ENCODE data around the gene DPF1. TPM values are rescaled to one million over a fixed set of nuclear protein-coding genes. Genes with fewer than 3 reads are reported as not detected.

The DPF1 gene
- total and polyA plus RNA-seq, 10 of the 15 experiments (the other 5 are each of a cell fraction or from before 2014, with no cell fraction given): 0.11 to 4.3 (median 2.4) TPM

GRCh38 chr19:38221421-38221820, 2.6 kb downstream of the DPF1 start:
- no peaks in the 10 kb centered on the region for H3K9me3 ChIP-seq (replicated peaks; ENCODE audit: control insufficient read depth, insufficient read depth, low read length)
- intact Hi-C loops (cut with micrococcal nuclease; ENCODE audit: unreplicated experiment) (no loop called here), in situ Hi-C loops (cut with MboI) (no loop called here)
- no peaks in the 10 kb centered on the region for H3K79me2 ChIP-seq (ENCODE audit: control insufficient read depth, insufficient read depth, low read length)
- POLR2A ChIA-PET: no interaction called here
- SMC1A ChIA-PET (ENCODE audit: uncharacterized antibody, unreplicated experiment): no interaction called here
- H3K36me3 ChIP-seq (ENCODE audit: control insufficient read depth in 2 of 2, insufficient read depth in 2 of 2, low read length in 1 of 2): no peaks in the 10 kb centered on the region
- CTCF ChIA-PET: no interaction called here
- ATAC-seq: no peak
- no peak overlapping the region for H3K9ac ChIP-seq (ENCODE audit: control insufficient read depth, insufficient read depth, low read length)
- no peak for TF ChIP-seq SREBF1 (IDR thresholded peaks at IDR 0.05; ENCODE audit: low read length)
- no peak for TF ChIP-seq JUND (IDR thresholded peaks at IDR 0.05; ENCODE audit: low read depth, low read length)
- TF ChIP-seq, protein P1, sequence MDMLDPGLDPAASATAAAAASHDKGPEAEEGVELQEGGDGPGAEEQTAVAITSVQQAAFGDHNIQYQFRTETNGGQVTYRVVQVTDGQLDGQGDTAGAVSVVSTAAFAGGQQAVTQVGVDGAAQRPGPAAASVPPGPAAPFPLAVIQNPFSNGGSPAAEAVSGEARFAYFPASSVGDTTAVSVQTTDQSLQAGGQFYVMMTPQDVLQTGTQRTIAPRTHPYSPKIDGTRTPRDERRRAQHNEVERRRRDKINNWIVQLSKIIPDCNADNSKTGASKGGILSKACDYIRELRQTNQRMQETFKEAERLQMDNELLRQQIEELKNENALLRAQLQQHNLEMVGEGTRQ (IDR thresholded peaks at IDR 0.05; ENCODE audit: borderline replicate concordance, low read depth, low read length): no peak
- no peak for TF ChIP-seq CREM (IDR thresholded peaks at IDR 0.05; ENCODE audit: low read depth)
- no peak for TF ChIP-seq MYB (IDR thresholded peaks at IDR 0.05; ENCODE audit: borderline replicate concordance, low read depth, low read length)
- no peak for TF ChIP-seq BHLHE40 (IDR thresholded peaks at IDR 0.05; ENCODE audit: borderline replicate concordance in 1 of 2, low read depth in 2 of 2, low read length in 1 of 2)
- TF ChIP-seq, protein P2, sequence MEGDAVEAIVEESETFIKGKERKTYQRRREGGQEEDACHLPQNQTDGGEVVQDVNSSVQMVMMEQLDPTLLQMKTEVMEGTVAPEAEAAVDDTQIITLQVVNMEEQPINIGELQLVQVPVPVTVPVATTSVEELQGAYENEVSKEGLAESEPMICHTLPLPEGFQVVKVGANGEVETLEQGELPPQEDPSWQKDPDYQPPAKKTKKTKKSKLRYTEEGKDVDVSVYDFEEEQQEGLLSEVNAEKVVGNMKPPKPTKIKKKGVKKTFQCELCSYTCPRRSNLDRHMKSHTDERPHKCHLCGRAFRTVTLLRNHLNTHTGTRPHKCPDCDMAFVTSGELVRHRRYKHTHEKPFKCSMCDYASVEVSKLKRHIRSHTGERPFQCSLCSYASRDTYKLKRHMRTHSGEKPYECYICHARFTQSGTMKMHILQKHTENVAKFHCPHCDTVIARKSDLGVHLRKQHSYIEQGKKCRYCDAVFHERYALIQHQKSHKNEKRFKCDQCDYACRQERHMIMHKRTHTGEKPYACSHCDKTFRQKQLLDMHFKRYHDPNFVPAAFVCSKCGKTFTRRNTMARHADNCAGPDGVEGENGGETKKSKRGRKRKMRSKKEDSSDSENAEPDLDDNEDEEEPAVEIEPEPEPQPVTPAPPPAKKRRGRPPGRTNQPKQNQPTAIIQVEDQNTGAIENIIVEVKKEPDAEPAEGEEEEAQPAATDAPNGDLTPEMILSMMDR (IDR thresholded peaks at IDR 0.05 in 2 of 3, conservative IDR thresholded peaks at IDR 0.05 in 1 of 3; ENCODE audit: control insufficient read depth in 2 of 3, extremely low read depth in 1 of 3, insufficient read depth in 1 of 3, low read depth in 3 of 3, low read length in 3 of 3): no peak
- TF ChIP-seq, protein P3, sequence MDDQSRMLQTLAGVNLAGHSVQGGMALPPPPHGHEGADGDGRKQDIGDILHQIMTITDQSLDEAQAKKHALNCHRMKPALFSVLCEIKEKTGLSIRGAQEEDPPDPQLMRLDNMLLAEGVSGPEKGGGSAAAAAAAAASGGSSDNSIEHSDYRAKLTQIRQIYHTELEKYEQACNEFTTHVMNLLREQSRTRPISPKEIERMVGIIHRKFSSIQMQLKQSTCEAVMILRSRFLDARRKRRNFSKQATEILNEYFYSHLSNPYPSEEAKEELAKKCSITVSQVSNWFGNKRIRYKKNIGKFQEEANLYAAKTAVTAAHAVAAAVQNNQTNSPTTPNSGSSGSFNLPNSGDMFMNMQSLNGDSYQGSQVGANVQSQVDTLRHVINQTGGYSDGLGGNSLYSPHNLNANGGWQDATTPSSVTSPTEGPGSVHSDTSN (IDR thresholded peaks at IDR 0.05; ENCODE audit: insufficient replicate concordance, low read depth, low read length): no peak
- TF ChIP-seq, protein P4, sequence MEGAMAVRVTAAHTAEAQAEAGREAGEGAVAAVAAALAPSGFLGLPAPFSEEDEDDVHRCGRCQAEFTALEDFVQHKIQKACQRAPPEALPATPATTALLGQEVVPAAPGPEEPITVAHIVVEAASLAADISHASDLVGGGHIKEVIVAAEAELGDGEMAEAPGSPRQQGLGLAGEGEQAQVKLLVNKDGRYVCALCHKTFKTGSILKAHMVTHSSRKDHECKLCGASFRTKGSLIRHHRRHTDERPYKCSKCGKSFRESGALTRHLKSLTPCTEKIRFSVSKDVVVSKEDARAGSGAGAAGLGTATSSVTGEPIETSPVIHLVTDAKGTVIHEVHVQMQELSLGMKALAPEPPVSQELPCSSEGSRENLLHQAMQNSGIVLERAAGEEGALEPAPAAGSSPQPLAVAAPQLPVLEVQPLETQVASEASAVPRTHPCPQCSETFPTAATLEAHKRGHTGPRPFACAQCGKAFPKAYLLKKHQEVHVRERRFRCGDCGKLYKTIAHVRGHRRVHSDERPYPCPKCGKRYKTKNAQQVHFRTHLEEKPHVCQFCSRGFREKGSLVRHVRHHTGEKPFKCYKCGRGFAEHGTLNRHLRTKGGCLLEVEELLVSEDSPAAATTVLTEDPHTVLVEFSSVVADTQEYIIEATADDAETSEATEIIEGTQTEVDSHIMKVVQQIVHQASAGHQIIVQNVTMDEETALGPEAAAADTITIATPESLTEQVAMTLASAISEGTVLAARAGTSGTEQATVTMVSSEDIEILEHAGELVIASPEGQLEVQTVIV (IDR thresholded peaks at IDR 0.05; ENCODE audit: borderline replicate concordance, partially characterized antibody): no peak
- no peak for TF ChIP-seq NR2F1 (conservative IDR thresholded peaks at IDR 0.05)
- no peak for TF ChIP-seq GABPA (IDR thresholded peaks at IDR 0.05; ENCODE audit: low read depth)
- TF ChIP-seq RAD51 (IDR thresholded peaks at IDR 0.05): no peak
- TF ChIP-seq KAT2A (conservative IDR thresholded peaks at IDR 0.05; ENCODE audit: control insufficient read depth, low read depth, low read length): no peak
- no peak for TF ChIP-seq IRF4 (IDR thresholded peaks at IDR 0.05; ENCODE audit: low read depth, low read length)
- no peak for TF ChIP-seq GATAD2B (conservative IDR thresholded peaks at IDR 0.05; ENCODE audit: low read depth)
- TF ChIP-seq SRF (IDR thresholded peaks at IDR 0.05; ENCODE audit: low read depth in 2 of 2, low read length in 2 of 2): no peak
- H2AFZ ChIP-seq (ENCODE audit: control insufficient read depth, low read depth, low read length): no peak overlapping the region
- FAIRE-seq: no peak
- 0 out of 2 replicates have a peak, but pooled peaks cover 4% of the 10 kb centered on the region for H3K4me1 ChIP-seq (ENCODE audit: control insufficient read depth, insufficient read depth, low read length)
- no peak overlapping the region for H3K27ac ChIP-seq (ENCODE audit: control insufficient read depth, insufficient read depth)
- no peak for DNase-seq (ENCODE audit: low read depth, low spot score)
- no peaks in the 10 kb centered on the region for H4K20me1 ChIP-seq (ENCODE audit: control insufficient read depth, insufficient read depth)
- RAD21 ChIA-PET (ENCODE audit: unreplicated experiment): no interaction called here
- no peak overlapping the region for H3K4me2 ChIP-seq (ENCODE audit: control insufficient read depth, insufficient read depth)
- H3K4me3 ChIP-seq: no peak overlapping the region
- WGBS (ENCODE audit: insufficient coverage, insufficient replicate concordance, low lambda C conversion rate, missing lambda C conversion rate): 96% methylated on average over 5 of the region's 6 CpGs
- no TSS peak for BruUV-seq (replicated peaks)
- H3K27me3 ChIP-seq (replicated peaks in 1 of 2; ENCODE audit: control insufficient read depth in 2 of 2, insufficient read depth in 2 of 2, low read length in 1 of 2): 0 out of 4 replicates have a peak, but pooled peaks cover 0 to 2% of the 10 kb centered on the region in 2 experiments
